Right lobe of liver (tissue), 4 donors: ENCODE results near the gene VRK3.

Experiments
- POLR2A ChIP-seq: fragments of 450-650 bp; IDR thresholded peaks from one replicate; pipeline ENCODE4 v1.6.1; 2017; ENCODE audit warnings: antibody characterized with exemption, mild to moderate bottlenecking
- TF ChIP-seq, protein P1 (sequence below), 4 donors: fragments of 200-600 bp in 3 of 4; fragments of 450-650 bp in 1 of 4; IDR thresholded peaks; one replicate each; pipeline versions ENCODE4 v1.5.1 to v1.8.0; 2016 to 2022; ENCODE audit warnings: antibody characterized with exemption in 4 of 4, mild to moderate bottlenecking in 2 of 4
- donor health status: DM: no; HTN: no; CAD: no.
- donor health status: DM: no; HTN: no; CAD: no.
- donor health status: DM: no; HTN: yes; CAD: no.

DNA sequence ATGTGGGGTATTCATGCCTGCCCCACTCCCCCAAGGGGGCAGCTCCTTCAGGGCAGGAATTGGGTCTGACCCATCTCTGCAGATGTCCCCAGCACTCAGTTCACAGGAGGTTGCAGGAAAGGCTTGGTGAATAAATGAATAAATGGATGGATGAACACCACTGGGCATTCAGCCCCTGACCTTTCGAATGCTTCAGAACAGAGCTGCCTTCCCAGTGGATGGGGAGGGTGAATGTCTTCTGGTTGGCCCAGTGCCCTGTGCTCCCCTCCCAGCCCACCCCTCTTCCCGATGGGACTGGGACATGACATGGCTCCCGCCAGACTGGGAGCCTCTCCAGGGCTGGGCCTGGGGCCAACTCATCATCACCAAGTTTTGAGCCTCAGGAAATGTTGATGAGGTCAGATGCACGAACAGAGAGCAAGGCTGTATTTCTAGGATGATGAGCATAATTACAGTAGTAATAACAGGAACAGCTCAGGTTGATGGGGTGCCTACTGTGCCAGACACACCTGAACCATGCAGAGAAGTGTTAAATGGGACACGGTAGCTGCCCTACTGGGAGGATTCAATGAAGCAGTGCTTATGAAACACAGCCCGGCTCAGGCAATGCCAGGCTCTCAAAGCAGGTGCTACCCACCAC lies 25.7 kb downstream of the VRK3 start:
- TF ChIP-seq, protein P1, sequence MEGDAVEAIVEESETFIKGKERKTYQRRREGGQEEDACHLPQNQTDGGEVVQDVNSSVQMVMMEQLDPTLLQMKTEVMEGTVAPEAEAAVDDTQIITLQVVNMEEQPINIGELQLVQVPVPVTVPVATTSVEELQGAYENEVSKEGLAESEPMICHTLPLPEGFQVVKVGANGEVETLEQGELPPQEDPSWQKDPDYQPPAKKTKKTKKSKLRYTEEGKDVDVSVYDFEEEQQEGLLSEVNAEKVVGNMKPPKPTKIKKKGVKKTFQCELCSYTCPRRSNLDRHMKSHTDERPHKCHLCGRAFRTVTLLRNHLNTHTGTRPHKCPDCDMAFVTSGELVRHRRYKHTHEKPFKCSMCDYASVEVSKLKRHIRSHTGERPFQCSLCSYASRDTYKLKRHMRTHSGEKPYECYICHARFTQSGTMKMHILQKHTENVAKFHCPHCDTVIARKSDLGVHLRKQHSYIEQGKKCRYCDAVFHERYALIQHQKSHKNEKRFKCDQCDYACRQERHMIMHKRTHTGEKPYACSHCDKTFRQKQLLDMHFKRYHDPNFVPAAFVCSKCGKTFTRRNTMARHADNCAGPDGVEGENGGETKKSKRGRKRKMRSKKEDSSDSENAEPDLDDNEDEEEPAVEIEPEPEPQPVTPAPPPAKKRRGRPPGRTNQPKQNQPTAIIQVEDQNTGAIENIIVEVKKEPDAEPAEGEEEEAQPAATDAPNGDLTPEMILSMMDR (IDR thresholded peaks at IDR 0.05) = no peak
- TF ChIP-seq POLR2A = no peak
